ENCODE results near the gene FKBP15. TPM values are rescaled to one million over a fixed set of nuclear protein-coding genes. Genes with fewer than 3 reads are reported as not detected.

The FKBP15 gene
- polyA plus RNA-seq, 1 donor from 2014 or later, result 12.1 TPM

DNA sequence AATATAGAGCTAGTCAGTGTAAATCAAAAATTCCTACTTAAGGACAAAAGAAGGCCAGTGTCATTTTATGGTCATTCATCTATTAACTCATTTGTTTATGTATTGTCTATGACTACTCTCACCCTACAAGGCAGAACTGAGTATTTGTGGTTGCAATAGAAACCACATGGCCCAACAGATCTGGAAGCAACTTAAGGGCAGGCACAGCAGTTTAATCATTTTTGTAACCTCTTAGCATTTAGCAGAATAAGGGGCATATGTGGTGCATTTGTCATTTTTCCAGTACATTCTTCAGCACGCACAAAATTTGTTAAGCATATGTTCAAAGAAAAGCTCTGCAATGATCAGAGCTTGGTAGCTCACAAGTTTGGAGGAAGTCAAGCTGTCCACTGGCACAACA is 1.1 kb downstream of the FKBP15 start:
- TF ChIP-seq EP300 (conservative IDR thresholded peaks at IDR 0.05; ENCODE audit: poor library complexity, severe bottlenecking) (no peak), RAD21 (conservative IDR thresholded peaks at IDR 0.05) (no peak), TAF1 (IDR thresholded peaks at IDR 0.05; ENCODE audit: low read depth) (no peak), EZH2 (IDR thresholded peaks at IDR 0.05; ENCODE audit: borderline replicate concordance, insufficient read depth, low read length, poor library complexity, severe bottlenecking) (no peak), MXI1 (conservative IDR thresholded peaks at IDR 0.05; ENCODE audit: poor library complexity, severe bottlenecking) (no peak), POLR2AphosphoS5 (IDR thresholded peaks at IDR 0.05) (no peak), SMC3 (conservative IDR thresholded peaks at IDR 0.05; ENCODE audit: poor library complexity) (no peak)
- TF ChIP-seq, protein P1, sequence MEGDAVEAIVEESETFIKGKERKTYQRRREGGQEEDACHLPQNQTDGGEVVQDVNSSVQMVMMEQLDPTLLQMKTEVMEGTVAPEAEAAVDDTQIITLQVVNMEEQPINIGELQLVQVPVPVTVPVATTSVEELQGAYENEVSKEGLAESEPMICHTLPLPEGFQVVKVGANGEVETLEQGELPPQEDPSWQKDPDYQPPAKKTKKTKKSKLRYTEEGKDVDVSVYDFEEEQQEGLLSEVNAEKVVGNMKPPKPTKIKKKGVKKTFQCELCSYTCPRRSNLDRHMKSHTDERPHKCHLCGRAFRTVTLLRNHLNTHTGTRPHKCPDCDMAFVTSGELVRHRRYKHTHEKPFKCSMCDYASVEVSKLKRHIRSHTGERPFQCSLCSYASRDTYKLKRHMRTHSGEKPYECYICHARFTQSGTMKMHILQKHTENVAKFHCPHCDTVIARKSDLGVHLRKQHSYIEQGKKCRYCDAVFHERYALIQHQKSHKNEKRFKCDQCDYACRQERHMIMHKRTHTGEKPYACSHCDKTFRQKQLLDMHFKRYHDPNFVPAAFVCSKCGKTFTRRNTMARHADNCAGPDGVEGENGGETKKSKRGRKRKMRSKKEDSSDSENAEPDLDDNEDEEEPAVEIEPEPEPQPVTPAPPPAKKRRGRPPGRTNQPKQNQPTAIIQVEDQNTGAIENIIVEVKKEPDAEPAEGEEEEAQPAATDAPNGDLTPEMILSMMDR (IDR thresholded peaks at IDR 0.05; ENCODE audit: poor library complexity, severe bottlenecking), result no peak
- TF ChIP-seq, protein P2, sequence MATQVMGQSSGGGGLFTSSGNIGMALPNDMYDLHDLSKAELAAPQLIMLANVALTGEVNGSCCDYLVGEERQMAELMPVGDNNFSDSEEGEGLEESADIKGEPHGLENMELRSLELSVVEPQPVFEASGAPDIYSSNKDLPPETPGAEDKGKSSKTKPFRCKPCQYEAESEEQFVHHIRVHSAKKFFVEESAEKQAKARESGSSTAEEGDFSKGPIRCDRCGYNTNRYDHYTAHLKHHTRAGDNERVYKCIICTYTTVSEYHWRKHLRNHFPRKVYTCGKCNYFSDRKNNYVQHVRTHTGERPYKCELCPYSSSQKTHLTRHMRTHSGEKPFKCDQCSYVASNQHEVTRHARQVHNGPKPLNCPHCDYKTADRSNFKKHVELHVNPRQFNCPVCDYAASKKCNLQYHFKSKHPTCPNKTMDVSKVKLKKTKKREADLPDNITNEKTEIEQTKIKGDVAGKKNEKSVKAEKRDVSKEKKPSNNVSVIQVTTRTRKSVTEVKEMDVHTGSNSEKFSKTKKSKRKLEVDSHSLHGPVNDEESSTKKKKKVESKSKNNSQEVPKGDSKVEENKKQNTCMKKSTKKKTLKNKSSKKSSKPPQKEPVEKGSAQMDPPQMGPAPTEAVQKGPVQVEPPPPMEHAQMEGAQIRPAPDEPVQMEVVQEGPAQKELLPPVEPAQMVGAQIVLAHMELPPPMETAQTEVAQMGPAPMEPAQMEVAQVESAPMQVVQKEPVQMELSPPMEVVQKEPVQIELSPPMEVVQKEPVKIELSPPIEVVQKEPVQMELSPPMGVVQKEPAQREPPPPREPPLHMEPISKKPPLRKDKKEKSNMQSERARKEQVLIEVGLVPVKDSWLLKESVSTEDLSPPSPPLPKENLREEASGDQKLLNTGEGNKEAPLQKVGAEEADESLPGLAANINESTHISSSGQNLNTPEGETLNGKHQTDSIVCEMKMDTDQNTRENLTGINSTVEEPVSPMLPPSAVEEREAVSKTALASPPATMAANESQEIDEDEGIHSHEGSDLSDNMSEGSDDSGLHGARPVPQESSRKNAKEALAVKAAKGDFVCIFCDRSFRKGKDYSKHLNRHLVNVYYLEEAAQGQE (IDR thresholded peaks at IDR 0.05; ENCODE audit: borderline replicate concordance), result no peak
- H3K9me2 ChIP-seq (ENCODE audit: insufficient read depth, low read length), result no peaks in the 10 kb centered on the region
- peak overlapping the region; percentile 84 for H3K4me2 ChIP-seq (ENCODE audit: low read length)
- H3K9ac ChIP-seq (ENCODE audit: low read length), result peak overlapping the region; percentile 75
- no peak overlapping the region for H2AFZ ChIP-seq (ENCODE audit: low read depth, low read length)
- no peaks in the 10 kb centered on the region for H3F3A ChIP-seq (ENCODE audit: insufficient read depth, low read length, poor library complexity, severe bottlenecking)
- peak overlapping the region; percentile 83 for H3K4me3 ChIP-seq (ENCODE audit: low read length)
- H3K27me3 ChIP-seq (ENCODE audit: insufficient read depth, low read depth, low read length), result no peaks in the 10 kb centered on the region
- H3K36me3 ChIP-seq (ENCODE audit: insufficient read depth, low read length), result peaks cover 7% of the 10 kb centered on the region
- H3K79me2 ChIP-seq (replicated peaks; ENCODE audit: insufficient read depth, low read length), result peaks cover 36% of the 10 kb centered on the region
- no peaks in the 10 kb centered on the region for H4K20me1 ChIP-seq (ENCODE audit: insufficient read depth)
- peak overlapping the region; percentile 84 for H3K27ac ChIP-seq (ENCODE audit: low read length)
- H3K9me3 ChIP-seq (ENCODE audit: low read length), result no peaks in the 10 kb centered on the region

DNA sequence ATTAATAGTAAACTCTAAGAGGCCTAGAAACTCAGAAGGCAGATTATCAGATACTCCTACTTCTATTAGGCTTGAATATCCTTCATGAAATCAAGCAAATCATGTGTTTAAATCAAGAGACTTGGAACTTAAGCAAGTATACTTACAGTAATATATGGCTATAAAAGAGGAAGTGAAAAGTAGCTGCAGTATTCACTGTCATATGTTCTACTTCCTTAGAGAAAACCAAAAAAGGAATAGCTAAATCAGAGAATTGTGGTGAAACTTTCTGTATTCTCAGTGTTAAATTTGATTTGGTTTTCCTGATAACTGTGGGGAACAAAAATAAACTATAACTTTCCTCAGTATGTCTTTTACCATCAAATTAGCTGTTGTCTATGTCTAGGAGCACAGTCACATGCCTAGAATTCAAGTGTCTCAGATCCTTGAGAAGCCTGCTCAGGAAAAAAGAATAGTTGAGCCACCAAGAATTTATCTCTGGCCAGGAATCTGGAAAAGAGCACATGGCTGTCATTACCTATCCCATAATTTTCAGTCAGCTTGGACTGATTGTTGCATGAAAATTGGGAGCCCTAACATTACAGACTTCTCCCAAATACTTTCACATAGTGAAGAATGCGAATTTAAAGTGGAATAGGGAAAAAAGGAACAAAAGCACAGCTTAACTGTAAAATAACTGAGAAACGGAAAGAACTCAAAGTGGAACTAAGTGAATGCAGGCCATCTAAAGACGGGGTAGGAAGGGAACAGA is 1.7 kb downstream of the FKBP15 start:
- Histone ChIP-seq H3F3A (ENCODE audit: insufficient read depth, low read length, poor library complexity, severe bottlenecking) (no peaks in the 10 kb centered on the region), H3K9me3 (ENCODE audit: low read length) (no peaks in the 10 kb centered on the region), H2AFZ (ENCODE audit: low read depth, low read length) (no peak overlapping the region), H3K9ac (ENCODE audit: low read length) (peak overlapping the region; percentile 75), H3K36me3 (ENCODE audit: insufficient read depth, low read length) (peaks cover 7% of the 10 kb centered on the region), H3K27ac (ENCODE audit: low read length) (no peak overlapping the region), H4K20me1 (ENCODE audit: insufficient read depth) (no peaks in the 10 kb centered on the region), H3K79me2 (replicated peaks; ENCODE audit: insufficient read depth, low read length) (peaks cover 36% of the 10 kb centered on the region), H3K4me2 (ENCODE audit: low read length) (peak overlapping the region; percentile 84), H3K9me2 (ENCODE audit: insufficient read depth, low read length) (no peaks in the 10 kb centered on the region), H3K27me3 (ENCODE audit: insufficient read depth, low read depth, low read length) (no peaks in the 10 kb centered on the region), H3K4me3 (ENCODE audit: low read length) (peak overlapping the region; percentile 83)
- no peak for TF ChIP-seq POLR2AphosphoS5 (IDR thresholded peaks at IDR 0.05)
- TF ChIP-seq EZH2 (IDR thresholded peaks at IDR 0.05; ENCODE audit: borderline replicate concordance, insufficient read depth, low read length, poor library complexity, severe bottlenecking), result no peak
